ENCODE data around the gene ST3GAL5. TPM values are rescaled to one million over a fixed set of nuclear protein-coding genes. Genes with fewer than 3 reads are reported as not detected.

The ST3GAL5 gene
- total RNA-seq, 1 experiment from 2014 or later, result 5.9 TPM

- CTCF ChIA-PET, result no interaction called here
These were observed 27.1 kb downstream of the ST3GAL5 start for GRCh38 chr2:85861650-85862049.

DNA sequence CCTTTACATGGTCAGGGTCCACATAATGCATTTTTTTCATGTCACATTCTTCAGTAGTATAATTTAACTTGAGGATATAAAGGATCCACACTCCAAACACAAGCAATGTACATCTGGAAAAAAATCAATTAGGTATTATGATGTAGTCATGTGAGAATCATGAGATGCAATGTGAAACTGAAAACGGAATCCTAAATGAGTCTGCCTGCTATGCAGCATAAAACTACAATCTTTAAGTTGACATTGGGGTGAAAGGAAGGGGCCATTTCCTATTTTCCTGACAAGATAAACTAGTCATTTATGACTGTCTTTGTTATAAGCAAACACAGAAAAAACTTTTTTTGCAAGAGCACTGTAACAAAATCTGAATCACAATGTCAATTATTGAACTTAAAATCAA is 27.6 kb downstream of the ST3GAL5 start:
- CTCF ChIA-PET, result no interaction called here
- POLR2A ChIA-PET (ENCODE audit: unreplicated experiment), result no interaction called here
- Histone ChIP-seq H3K4me2 (no peak overlapping the region), H4K20me1 (ENCODE audit: insufficient read depth) (no peaks in the 10 kb centered on the region), H3K27ac (no peak overlapping the region), H3K36me3 (ENCODE audit: low read depth) (no peaks in the 10 kb centered on the region), H3K4me3 (no peak overlapping the region), H2AFZ (no peak overlapping the region), H3K79me2 (ENCODE audit: low read depth) (no peaks in the 10 kb centered on the region), H3K9me2 (ENCODE audit: insufficient read depth) (no peaks in the 10 kb centered on the region), H3K9me3 (ENCODE audit: insufficient read depth, low read depth) (no peaks in the 10 kb centered on the region), H3K27me3 (ENCODE audit: insufficient read depth, low read depth) (no peaks in the 10 kb centered on the region), H3K4me1 (replicated peaks; ENCODE audit: insufficient read depth) (no peaks in the 10 kb centered on the region), H3F3A (ENCODE audit: insufficient read depth, low read depth) (no peaks in the 10 kb centered on the region)
- DNase-seq, result peak in 1 of 2 experiments; percentile 26
- intact Hi-C loops (cut with micrococcal nuclease; ENCODE audit: unreplicated experiment), result no loop called here
- no peak for TF ChIP-seq CTCF (conservative IDR thresholded peaks at IDR 0.05)
- no TSS peak for BruUV-seq (replicated peaks)

More at GRCh38 chr2:85861650-85862049, 27.1 kb downstream of the ST3GAL5 start:
- Histone ChIP-seq H3K9me3 (ENCODE audit: insufficient read depth, low read depth) (no peaks in the 10 kb centered on the region), H3K79me2 (ENCODE audit: low read depth) (no peaks in the 10 kb centered on the region), H3K9me2 (ENCODE audit: insufficient read depth) (no peaks in the 10 kb centered on the region), H3K4me3 (no peak overlapping the region), H3K36me3 (ENCODE audit: low read depth) (no peaks in the 10 kb centered on the region), H3K27ac (no peak overlapping the region), H3K27me3 (ENCODE audit: insufficient read depth, low read depth) (no peaks in the 10 kb centered on the region), H3K4me2 (no peak overlapping the region), H3F3A (ENCODE audit: insufficient read depth, low read depth) (no peaks in the 10 kb centered on the region), H2AFZ (no peak overlapping the region), H4K20me1 (ENCODE audit: insufficient read depth) (no peaks in the 10 kb centered on the region), H3K4me1 (replicated peaks; ENCODE audit: insufficient read depth) (no peaks in the 10 kb centered on the region)
- TF ChIP-seq EZH2 (IDR thresholded peaks at IDR 0.05; ENCODE audit: low read depth) (no peak), CTCF (conservative IDR thresholded peaks at IDR 0.05) (no peak)
- DNase-seq, result peak in 1 of 2 experiments; percentile 9
- POLR2A ChIA-PET (ENCODE audit: unreplicated experiment), result no interaction called here
- BruUV-seq (replicated peaks), result no TSS peak
- intact Hi-C loops (cut with micrococcal nuclease; ENCODE audit: unreplicated experiment), result no loop called here

DNA sequence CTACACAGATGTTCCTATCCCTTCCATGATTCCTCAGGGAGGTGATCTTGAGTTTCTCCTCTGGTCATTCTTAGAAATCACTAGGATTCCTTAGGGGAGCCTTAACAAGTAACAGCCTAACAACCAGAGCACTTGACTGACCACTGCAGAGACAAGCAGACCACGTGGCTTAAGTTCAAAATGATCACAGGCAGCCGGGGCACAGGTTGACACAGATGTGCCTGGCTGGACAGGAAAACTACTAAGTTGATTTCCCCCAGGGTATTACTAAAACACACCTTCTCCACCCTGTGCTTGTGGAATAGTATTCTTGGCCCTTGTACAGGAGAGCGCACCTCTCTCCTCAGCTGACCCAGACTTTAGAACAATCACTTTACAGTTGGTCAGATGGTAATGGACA is 29.9 kb downstream of the ST3GAL5 start:
- Histone ChIP-seq H2AFZ (no peak overlapping the region), H3K27me3 (ENCODE audit: insufficient read depth, low read depth) (no peaks in the 10 kb centered on the region)
- CTCF ChIA-PET, result no interaction called here

More for the DNA sequence above, 29.9 kb downstream of the ST3GAL5 start:
- no peaks in the 10 kb centered on the region for H3K9me3 ChIP-seq (ENCODE audit: insufficient read depth, low read depth)
- H3F3A ChIP-seq (ENCODE audit: insufficient read depth, low read depth), result no peaks in the 10 kb centered on the region
- H4K20me1 ChIP-seq (ENCODE audit: insufficient read depth), result no peaks in the 10 kb centered on the region
- H3K9me2 ChIP-seq (ENCODE audit: insufficient read depth), result no peaks in the 10 kb centered on the region
- H3K4me2 ChIP-seq, result no peak overlapping the region
- peak in 1 of 2 experiments; percentile 12 for DNase-seq
- no peak overlapping the region for H3K4me3 ChIP-seq
- no peak overlapping the region for H3K27ac ChIP-seq
- H3K36me3 ChIP-seq (ENCODE audit: low read depth), result no peaks in the 10 kb centered on the region
- intact Hi-C loops (cut with micrococcal nuclease; ENCODE audit: unreplicated experiment), result no loop called here
- POLR2A ChIA-PET (ENCODE audit: unreplicated experiment), result no interaction called here
- H3K79me2 ChIP-seq (ENCODE audit: low read depth), result no peaks in the 10 kb centered on the region
- no peaks in the 10 kb centered on the region for H3K4me1 ChIP-seq (replicated peaks; ENCODE audit: insufficient read depth)
- TF ChIP-seq EZH2 (IDR thresholded peaks at IDR 0.05; ENCODE audit: low read depth), result no peak
- no peak for TF ChIP-seq CTCF (conservative IDR thresholded peaks at IDR 0.05)
- BruUV-seq (replicated peaks), result no TSS peak
